Keratinocyte (primary cell): ENCODE measurements around the gene ANKRD10. TPM values are rescaled to one million over a fixed set of nuclear protein-coding genes. Genes with fewer than 3 reads are reported as not detected.

Experiments used
- DNase-seq: peaks from one replicate; pipeline ENCODE4 v3.0.0-alpha.2; 2011; ENCODE audit warnings: low read depth, missing footprints, low spot score
- FAIRE-seq: peaks from 2 replicates; lab custom pipeline; 2011; peaks lifted over from hg19 to GRCh38; lab: Jason Lieb, UNC
- H2AFZ ChIP-seq: 2 replicates; pipeline ENCODE4 v1.6.0; 2012; ENCODE audit warnings: low read length, control low read depth, inconsistent platforms; ENCODE audit not compliant: control insufficient read depth
- H3K27ac ChIP-seq: 2 replicates; pipeline ENCODE4 v1.5.1; 2011; ENCODE audit warnings: low read length; ENCODE audit not compliant: control insufficient read depth, insufficient read depth
- H3K27me3 ChIP-seq: 3 replicates; pipeline ENCODE4 v1.6.0; 2011; ENCODE audit warnings: low read length; ENCODE audit not compliant: control insufficient read depth, insufficient read depth; ENCODE audit errors: extremely low read depth
- H3K36me3 ChIP-seq, 2 experiments: 2 replicates in 1 of 2; 3 replicates in 1 of 2; pipeline ENCODE4 v1.5.1; 2011; ENCODE audit warnings: low read length in 2 of 2, mild to moderate bottlenecking in 1 of 2; ENCODE audit not compliant: control insufficient read depth in 2 of 2, insufficient read depth in 2 of 2; ENCODE audit errors: extremely low read depth in 1 of 2
- H3K4me1 ChIP-seq: 3 replicates; pipeline ENCODE4 v1.5.1; 2011; ENCODE audit warnings: low read length; ENCODE audit not compliant: control insufficient read depth, insufficient read depth; ENCODE audit errors: extremely low read depth
- H3K4me2 ChIP-seq: 3 replicates; pipeline ENCODE4 v1.6.0; 2011; ENCODE audit warnings: low read depth, low read length; ENCODE audit not compliant: control insufficient read depth, insufficient read depth; ENCODE audit errors: extremely low read depth
- H3K4me3 ChIP-seq, 3 experiments: fragments of 200-600 bp in 1 of 3; sonication (generic) in 1 of 3; 2 replicates in 2 of 3; 3 replicates in 1 of 3; pipeline ENCODE4 v1.5.1; 2011 to 2016; ENCODE audit warnings: low read length in 3 of 3, mild to moderate bottlenecking in 3 of 3, control low read depth in 2 of 3, inconsistent platforms in 1 of 3, low read depth in 1 of 3, mixed read lengths in 1 of 3, mixed run types in 1 of 3, moderate library complexity in 1 of 3; ENCODE audit not compliant: control insufficient read depth in 2 of 3, insufficient read depth in 2 of 3; ENCODE audit errors: extremely low read depth in 1 of 3
- H3K79me2 ChIP-seq: 2 replicates; pipeline ENCODE4 v1.6.0; 2012; ENCODE audit warnings: low read length; ENCODE audit not compliant: control insufficient read depth, insufficient read depth
- H3K9ac ChIP-seq: 3 replicates; pipeline ENCODE4 v1.6.0; 2011; ENCODE audit warnings: low read length; ENCODE audit not compliant: control insufficient read depth, insufficient read depth; ENCODE audit errors: extremely low read depth
- H3K9me1 ChIP-seq: 3 replicates; pipeline ENCODE4 v1.6.0; 2011; ENCODE audit warnings: low read length; ENCODE audit not compliant: control insufficient read depth, insufficient read depth; ENCODE audit errors: extremely low read depth
- H3K9me3 ChIP-seq: 2 replicates; pipeline ENCODE4 v1.5.1; 2012; ENCODE audit warnings: low read depth, low read length; ENCODE audit not compliant: control insufficient read depth
- H4K20me1 ChIP-seq: 3 replicates; pipeline ENCODE4 v1.6.0; 2011; ENCODE audit warnings: low read length; ENCODE audit not compliant: control insufficient read depth, insufficient read depth; ENCODE audit errors: extremely low read depth
- EZH2 ChIP-seq: IDR thresholded peaks from one replicate; pipeline ENCODE4 v1.6.1; 2012; ENCODE audit warnings: inconsistent platforms, mild to moderate bottlenecking, low read length, moderate library complexity
- dilution Hi-C: fragments of 300-500 bp; cut with MboI; formaldehyde crosslinking; loops from one replicate; pipeline ENCODE4 v1.7.0; 2020; ENCODE audit warnings: low sequenced_read_pairs; ENCODE audit not compliant: extremely low pct_ligation_motif_present
- polyA plus RNA-seq, 5 experiments: library from polyadenylated mRNA; depleted of rRNA in 3 of 5; stranded (reverse) in 3 of 5; stranded (forward) in 1 of 5; unstranded in 1 of 5; fragments of >200 nt; gene quantifications; 1 replicate in 1 of 5; 2 replicates in 3 of 5; 3 replicates in 1 of 5; pipeline versions ENCODE4 v1.2.1 to v1.2.3, GENCODE V29; 2011 to 2012; ENCODE audit warnings: missing spikeins in 2 of 5, low read depth in 1 of 5, low replicate concordance in 1 of 5
- TF ChIP-seq, protein P1 (sequence below), 3 experiments: IDR thresholded peaks in 1 of 3; conservative IDR thresholded peaks in 1 of 3; optimal IDR thresholded peaks in 1 of 3; 2 replicates in 2 of 3; 3 replicates in 1 of 3; pipeline versions ENCODE3 to v1.5.1; 2011; ENCODE audit warnings: low read length in 3 of 3, mild to moderate bottlenecking in 3 of 3, moderate library complexity in 2 of 3, control low read depth in 1 of 3, inconsistent platforms in 1 of 3; ENCODE audit not compliant: insufficient read depth in 2 of 3; ENCODE audit errors: extremely low read depth in 1 of 3

ANKRD10 gene
- polyA plus RNA-seq, 1 donor (not counting 4 experiments of a cell fraction or from before 2014, with no cell fraction given) = 58.1 TPM

DNA sequence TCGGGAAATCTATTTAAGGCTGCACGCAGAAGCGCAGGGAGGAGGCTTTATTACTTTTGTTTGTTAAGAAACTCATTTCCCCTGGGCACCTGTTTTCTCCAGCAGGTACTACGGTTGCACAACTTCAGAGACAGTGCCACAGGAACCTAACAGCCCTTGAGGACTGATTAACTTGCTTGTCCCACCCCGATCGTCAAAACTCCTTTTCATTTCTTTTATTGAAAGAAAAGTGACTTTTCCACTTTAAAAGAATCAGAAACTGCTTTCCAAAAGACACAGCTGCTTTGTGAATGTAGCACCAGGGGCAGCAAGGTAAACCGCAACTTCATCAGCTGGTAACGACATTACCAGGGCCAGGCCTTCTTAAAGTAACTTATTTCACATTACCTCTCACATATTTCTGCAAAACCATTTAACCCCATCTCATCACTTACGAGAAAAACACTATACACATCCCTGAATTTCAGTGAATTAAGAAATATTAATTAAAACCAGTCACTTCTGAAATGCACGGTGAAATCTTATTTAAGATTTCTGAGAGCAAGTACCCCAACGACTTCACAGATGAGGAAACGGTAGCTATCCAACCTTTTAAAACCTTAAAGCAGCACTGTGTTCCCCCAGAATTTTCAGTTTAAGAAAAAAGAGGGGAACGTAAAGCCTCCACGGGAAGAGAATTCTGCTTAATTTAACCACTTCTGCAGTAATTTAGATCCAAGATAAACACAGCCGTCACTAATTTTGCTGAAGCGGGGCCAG, 1.4 kb downstream of the ANKRD10 start:
- Histone ChIP-seq H2AFZ (no peak overlapping the region), H3K9me1 (no peaks in the 10 kb centered on the region), H3K27me3 (no peaks in the 10 kb centered on the region), H3K9me3 (no peaks in the 10 kb centered on the region), H3K9ac (peak overlapping the region; percentile 92), H3K4me2 (peak overlapping the region; percentile 80), H4K20me1 (peaks cover 5% of the 10 kb centered on the region), H3K4me1 (peaks cover 41% of the 10 kb centered on the region), H3K4me3 (peak overlapping the region; percentile 83 to 94 (median 89)), H3K79me2 (peaks cover 46% of the 10 kb centered on the region), H3K27ac (peak overlapping the region; percentile 82), H3K36me3 (peaks cover 0 to 11% of the 10 kb centered on the region in 2 experiments)
- TF ChIP-seq, protein P1, sequence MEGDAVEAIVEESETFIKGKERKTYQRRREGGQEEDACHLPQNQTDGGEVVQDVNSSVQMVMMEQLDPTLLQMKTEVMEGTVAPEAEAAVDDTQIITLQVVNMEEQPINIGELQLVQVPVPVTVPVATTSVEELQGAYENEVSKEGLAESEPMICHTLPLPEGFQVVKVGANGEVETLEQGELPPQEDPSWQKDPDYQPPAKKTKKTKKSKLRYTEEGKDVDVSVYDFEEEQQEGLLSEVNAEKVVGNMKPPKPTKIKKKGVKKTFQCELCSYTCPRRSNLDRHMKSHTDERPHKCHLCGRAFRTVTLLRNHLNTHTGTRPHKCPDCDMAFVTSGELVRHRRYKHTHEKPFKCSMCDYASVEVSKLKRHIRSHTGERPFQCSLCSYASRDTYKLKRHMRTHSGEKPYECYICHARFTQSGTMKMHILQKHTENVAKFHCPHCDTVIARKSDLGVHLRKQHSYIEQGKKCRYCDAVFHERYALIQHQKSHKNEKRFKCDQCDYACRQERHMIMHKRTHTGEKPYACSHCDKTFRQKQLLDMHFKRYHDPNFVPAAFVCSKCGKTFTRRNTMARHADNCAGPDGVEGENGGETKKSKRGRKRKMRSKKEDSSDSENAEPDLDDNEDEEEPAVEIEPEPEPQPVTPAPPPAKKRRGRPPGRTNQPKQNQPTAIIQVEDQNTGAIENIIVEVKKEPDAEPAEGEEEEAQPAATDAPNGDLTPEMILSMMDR (optimal IDR thresholded peaks at IDR 0.05 in 1 of 3, IDR thresholded peaks at IDR 0.05 in 1 of 3, conservative IDR thresholded peaks at IDR 0.05 in 1 of 3; ENCODE audit: extremely low read depth in 1 of 3, insufficient read depth in 2 of 3, low read length in 3 of 3) = no peak
- no peak for TF ChIP-seq EZH2
- no peak for FAIRE-seq
- dilution Hi-C loops = no loop called here
- DNase-seq = no peak

GRCh38 chr13:110912651-110913051, 2.2 kb downstream of the ANKRD10 start:
- no peak for DNase-seq
- Histone ChIP-seq H3K36me3 (peaks cover 0 to 11% of the 10 kb centered on the region in 2 experiments), H3K79me2 (peaks cover 48% of the 10 kb centered on the region), H3K9me3 (no peaks in the 10 kb centered on the region), H3K9ac (peak overlapping the region; percentile 5), H3K4me1 (peaks cover 50% of the 10 kb centered on the region), H3K9me1 (no peaks in the 10 kb centered on the region), H3K27ac (peak overlapping the region; percentile 82), H3K27me3 (no peaks in the 10 kb centered on the region), H2AFZ (no peak overlapping the region), H4K20me1 (peaks cover 5% of the 10 kb centered on the region), H3K4me3 (peak overlapping the region in 2 of 3 experiments; percentile 83 to 89), H3K4me2 (peak overlapping the region; percentile 80)
- TF ChIP-seq, protein P1 (optimal IDR thresholded peaks at IDR 0.05 in 1 of 3, IDR thresholded peaks at IDR 0.05 in 1 of 3, conservative IDR thresholded peaks at IDR 0.05 in 1 of 3; ENCODE audit: extremely low read depth in 1 of 3, insufficient read depth in 2 of 3, low read length in 3 of 3) = no peak
- no peak for TF ChIP-seq EZH2
- no peak for FAIRE-seq
- dilution Hi-C loops = no loop called here
